DND-41 (cell line): Measurements from ENCODE around the gene PTPN3.

Experiments
- ATAC-seq: fragments of 200-7000 bp; cut with Tn5 transposase; 3 replicates; pipeline ENCODE4 v1.9.1; 2021; ENCODE audit warnings: low read depth; ENCODE audit not compliant: insufficient read depth
- DNase-seq: peaks from one replicate; pipeline ENCODE4 v3.0.0-alpha.2; 2020
- H2AFZ ChIP-seq: 2 replicates; pipeline ENCODE4 v1.6.0; 2012; ENCODE audit warnings: low read depth, low read length
- H3K27ac ChIP-seq: 2 replicates; pipeline ENCODE4 v1.5.1; 2012; ENCODE audit warnings: low read length, inconsistent platforms
- H3K27me3 ChIP-seq: fragments of 200-600 bp; sonication (generic); 2 replicates; pipeline ENCODE4 v1.6.0; 2012; ENCODE audit warnings: low read length, mild to moderate bottlenecking, inconsistent platforms; ENCODE audit not compliant: insufficient read depth, poor library complexity
- H3K36me3 ChIP-seq: 2 replicates; pipeline ENCODE4 v1.5.1; 2012; ENCODE audit warnings: low read length, inconsistent platforms; ENCODE audit not compliant: insufficient read depth
- H3K4me1 ChIP-seq: 2 replicates; pipeline ENCODE4 v1.5.1; 2012; ENCODE audit warnings: mild to moderate bottlenecking, low read length; ENCODE audit not compliant: insufficient read depth
- H3K4me2 ChIP-seq: 2 replicates; pipeline ENCODE4 v1.6.0; 2012; ENCODE audit warnings: mild to moderate bottlenecking, moderate library complexity, low read length, inconsistent platforms; ENCODE audit not compliant: insufficient read depth
- H3K4me3 ChIP-seq, 2 experiments: fragments of 200-600 bp in 1 of 2; shearing (Covaris generic) in 1 of 2; 2 replicates each; pipeline ENCODE4 v1.5.1; 2012 to 2016; ENCODE audit warnings: inconsistent platforms in 2 of 2, low read length in 2 of 2, mild to moderate bottlenecking in 2 of 2, low read depth in 1 of 2, moderate library complexity in 1 of 2
- H3K79me2 ChIP-seq: 2 replicates; pipeline ENCODE4 v1.6.0; 2012; ENCODE audit warnings: low read length, inconsistent platforms; ENCODE audit not compliant: insufficient read depth
- H3K9ac ChIP-seq: 2 replicates; pipeline ENCODE4 v1.6.0; 2012; ENCODE audit warnings: low read depth, mild to moderate bottlenecking, inconsistent platforms, low read length, moderate library complexity
- H3K9me3 ChIP-seq: 2 replicates; pipeline ENCODE4 v1.5.1; 2012; ENCODE audit warnings: low read length, moderate library complexity, mild to moderate bottlenecking, inconsistent platforms; ENCODE audit not compliant: insufficient read depth, severe bottlenecking
- H4K20me1 ChIP-seq: 2 replicates; pipeline ENCODE4 v1.6.0; 2012; ENCODE audit warnings: low read length; ENCODE audit not compliant: insufficient read depth
- CTCF ChIP-seq: IDR thresholded peaks from 2 replicates; pipeline ENCODE4 v1.5.1; 2012; ENCODE audit warnings: borderline replicate concordance, low read length, moderate library complexity, mild to moderate bottlenecking; ENCODE audit not compliant: poor library complexity, severe bottlenecking; ENCODE audit errors: extremely low read depth
- EZH2 ChIP-seq: IDR thresholded peaks from 3 replicates; pipeline ENCODE4 v1.6.1; 2012; ENCODE audit warnings: borderline replicate concordance, low read depth, mild to moderate bottlenecking, moderate library complexity, low read length, inconsistent platforms; ENCODE audit not compliant: severe bottlenecking

The PTPN3 gene

GRCh38 chr9:109355564-109356297 lies 142.4 kb downstream of the PTPN3 start:
- no peaks in the 10 kb centered on the region for H4K20me1 ChIP-seq
- H3K4me1 ChIP-seq, result no peaks in the 10 kb centered on the region
- H3K36me3 ChIP-seq, result no peaks in the 10 kb centered on the region
- H3K9me3 ChIP-seq, result no peaks in the 10 kb centered on the region
- DNase-seq, result no peak
- H3K9ac ChIP-seq, result no peak overlapping the region
- H3K27me3 ChIP-seq, result no peaks in the 10 kb centered on the region
- H3K27ac ChIP-seq, result no peak overlapping the region
- ATAC-seq, result no peak
- no peak overlapping the region for H3K4me3 ChIP-seq
- TF ChIP-seq CTCF (no peak), EZH2 (no peak)
- H3K4me2 ChIP-seq, result no peak overlapping the region
- no peaks in the 10 kb centered on the region for H3K79me2 ChIP-seq
- H2AFZ ChIP-seq, result no peak overlapping the region

GRCh38 chr9:109354190-109354589 lies 143.9 kb downstream of the PTPN3 start:
- H3K9ac ChIP-seq, result no peak overlapping the region
- H3K36me3 ChIP-seq, result no peaks in the 10 kb centered on the region
- no peak overlapping the region for H3K4me2 ChIP-seq
- H3K4me3 ChIP-seq, result no peak overlapping the region
- DNase-seq (no peak), ATAC-seq (no peak)
- no peaks in the 10 kb centered on the region for H3K27me3 ChIP-seq
- no peaks in the 10 kb centered on the region for H3K4me1 ChIP-seq
- no peaks in the 10 kb centered on the region for H4K20me1 ChIP-seq
- no peak for TF ChIP-seq EZH2
- TF ChIP-seq CTCF, result no peak
- no peak overlapping the region for H3K27ac ChIP-seq
- H2AFZ ChIP-seq, result no peak overlapping the region
- no peaks in the 10 kb centered on the region for H3K79me2 ChIP-seq
- H3K9me3 ChIP-seq, result no peaks in the 10 kb centered on the region

GRCh38 chr9:109351032-109351431 lies 147.1 kb downstream of the PTPN3 start:
- H3K36me3 ChIP-seq, result no peaks in the 10 kb centered on the region
- no peak for ATAC-seq

More at GRCh38 chr9:109351032-109351431, 147.1 kb downstream of the PTPN3 start:
- Histone ChIP-seq H3K79me2 (no peaks in the 10 kb centered on the region), H3K4me1 (no peaks in the 10 kb centered on the region), H3K27me3 (no peaks in the 10 kb centered on the region), H3K27ac (no peak overlapping the region), H3K9ac (no peak overlapping the region), H3K9me3 (no peaks in the 10 kb centered on the region), H3K4me2 (no peak overlapping the region), H4K20me1 (no peaks in the 10 kb centered on the region), H3K4me3 (no peak overlapping the region), H2AFZ (no peak overlapping the region)
- TF ChIP-seq EZH2 (no peak), CTCF (no peak)
- DNase-seq, result no peak
